Natural killer cell (primary cell): ENCODE data around the gene OTUD1. TPM values are rescaled to one million over a fixed set of nuclear protein-coding genes. Genes with fewer than 3 reads are reported as not detected.

Source experiments
- ATAC-seq, 3 donors: fragments of 150-1000 bp in 2 of 3; fragments of 200-7000 bp in 1 of 3; cut with Tn5 transposase; 1 replicate in 1 of 3; 2 replicates in 2 of 3; pipeline ENCODE4 v1.10.0; 2021; ENCODE audit warnings: mild to moderate bottlenecking in 2 of 3, moderate library complexity in 2 of 3
- DNase-seq, 2 donors: peaks; one replicate each; pipeline versions ENCODE4 v3.0.0 to v3.0.0-alpha.2; 2013 to 2021; ENCODE audit warnings: mixed read lengths in 1 of 2
- H3K27ac ChIP-seq: one replicate; pipeline ENCODE4 v1.5.1; 2013; ENCODE audit warnings: mild to moderate bottlenecking, low read length
- H3K27me3 ChIP-seq: one replicate; pipeline ENCODE4 v1.6.1; 2013; ENCODE audit warnings: low read length; ENCODE audit not compliant: control insufficient read depth, insufficient read depth
- H3K36me3 ChIP-seq: one replicate; pipeline ENCODE4 v1.6.1; 2013; ENCODE audit warnings: low read length; ENCODE audit not compliant: control insufficient read depth, insufficient read depth
- H3K4me1 ChIP-seq: one replicate; pipeline ENCODE4 v1.6.1; 2013; ENCODE audit warnings: low read length; ENCODE audit not compliant: control insufficient read depth, insufficient read depth
- H3K4me3 ChIP-seq: one replicate; pipeline ENCODE4 v1.5.1; 2013; ENCODE audit warnings: low read length
- H3K9me3 ChIP-seq: one replicate; pipeline ENCODE4 v1.6.1; 2013; ENCODE audit warnings: low read length; ENCODE audit not compliant: control insufficient read depth, insufficient read depth
- H3K27ac Mint-ChIP-seq, 2 donors: one replicate each; pipeline ENCODE4 v1.8.0; 2022; ENCODE audit warnings: mild to moderate bottlenecking in 2 of 2, mixed read lengths in 2 of 2, moderate library complexity in 1 of 2
- H3K27me3 Mint-ChIP-seq, 2 donors: one replicate each; pipeline ENCODE4 v1.8.0; 2022; ENCODE audit warnings: low read depth in 2 of 2, mixed read lengths in 2 of 2
- H3K36me3 Mint-ChIP-seq: one replicate; pipeline ENCODE4 v1.8.0; 2022; ENCODE audit warnings: mixed read lengths
- H3K4me1 Mint-ChIP-seq, 2 donors: one replicate each; pipeline ENCODE4 v1.8.0; 2022; ENCODE audit warnings: mixed read lengths in 2 of 2
- H3K4me3 Mint-ChIP-seq: one replicate; pipeline ENCODE4 v1.8.0; 2022; ENCODE audit warnings: mild to moderate bottlenecking, moderate library complexity, mixed read lengths
- H3K9me3 Mint-ChIP-seq, 2 donors: one replicate each; pipeline ENCODE4 v1.8.0; 2022; ENCODE audit warnings: mixed read lengths in 2 of 2
- WGBS: methylation state at CpG from one replicate; pipeline ENCODE4 v1.1.7; 2013; ENCODE audit warnings: missing lambda C conversion rate; ENCODE audit not compliant: insufficient coverage; 5-methylcytosine and 5-hydroxymethylcytosine counted together
- intact Hi-C: fragments of 100-400 bp; cut with micrococcal nuclease; formaldehyde crosslinking; loops from one replicate; pipeline ENCODE4 v1.14.2; 2022
- total RNA-seq, 4 donors: library from RNA; stranded (reverse); fragments of 120-200 nt in 1 of 4; gene quantifications; one replicate each; pipeline versions ENCODE4 v1.2.3 to v1.2.4, GENCODE V29; 2013 to 2022
- TF ChIP-seq, protein P1 (sequence below): fragments of 200-600 bp; IDR thresholded peaks from one replicate; pipeline ENCODE4 v1.8.0; 2022; ENCODE audit warnings: antibody characterized with exemption

OTUD1 gene
- total RNA-seq, 3 donors from 2014 or later (not counting 1 experiment from before 2014, with no cell fraction given): 24.8 to 49.3 (median 45.5) TPM

DNA sequence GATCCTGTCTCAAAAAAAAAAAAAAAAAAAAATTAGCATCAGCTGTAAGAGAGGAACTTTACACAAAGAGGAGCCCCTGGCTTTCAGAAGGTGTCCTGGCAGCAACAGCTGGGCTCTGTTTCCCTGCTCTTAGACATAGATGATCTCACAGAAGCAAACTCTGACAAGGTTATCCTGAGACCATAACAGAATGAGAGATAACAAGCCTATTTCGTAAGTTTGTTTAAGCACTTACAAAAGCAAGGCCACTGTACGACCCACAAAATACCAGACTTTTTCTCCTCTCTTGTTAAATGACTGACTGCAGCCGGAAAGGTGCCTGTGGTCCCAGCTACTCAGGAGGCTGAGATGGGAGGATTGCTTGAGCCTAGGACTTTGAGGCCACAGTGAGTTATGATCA lies 33.3 kb upstream of the OTUD1 start:
- H3K27me3 Mint-ChIP-seq: peaks cover 0 to 11% of the 10 kb centered on the region in 2 donors
- H3K9me3 ChIP-seq: no peaks in the 10 kb centered on the region
- ATAC-seq (no peak), DNase-seq (no peak)
- H3K4me3 Mint-ChIP-seq: no peak overlapping the region
- no peaks in the 10 kb centered on the region for H3K36me3 ChIP-seq
- no peak overlapping the region for H3K4me3 ChIP-seq
- H3K4me1 Mint-ChIP-seq: no peaks in the 10 kb centered on the region
- H3K9me3 Mint-ChIP-seq: no peaks in the 10 kb centered on the region
- no peaks in the 10 kb centered on the region for H3K4me1 ChIP-seq
- H3K27ac Mint-ChIP-seq: no peak overlapping the region
- 88% methylated on average over 3 of the region's 3 CpGs for WGBS
- no peaks in the 10 kb centered on the region for H3K27me3 ChIP-seq
- no peaks in the 10 kb centered on the region for H3K36me3 Mint-ChIP-seq
- intact Hi-C loops: no loop called here
- H3K27ac ChIP-seq: no peak overlapping the region
- TF ChIP-seq, protein P1, sequence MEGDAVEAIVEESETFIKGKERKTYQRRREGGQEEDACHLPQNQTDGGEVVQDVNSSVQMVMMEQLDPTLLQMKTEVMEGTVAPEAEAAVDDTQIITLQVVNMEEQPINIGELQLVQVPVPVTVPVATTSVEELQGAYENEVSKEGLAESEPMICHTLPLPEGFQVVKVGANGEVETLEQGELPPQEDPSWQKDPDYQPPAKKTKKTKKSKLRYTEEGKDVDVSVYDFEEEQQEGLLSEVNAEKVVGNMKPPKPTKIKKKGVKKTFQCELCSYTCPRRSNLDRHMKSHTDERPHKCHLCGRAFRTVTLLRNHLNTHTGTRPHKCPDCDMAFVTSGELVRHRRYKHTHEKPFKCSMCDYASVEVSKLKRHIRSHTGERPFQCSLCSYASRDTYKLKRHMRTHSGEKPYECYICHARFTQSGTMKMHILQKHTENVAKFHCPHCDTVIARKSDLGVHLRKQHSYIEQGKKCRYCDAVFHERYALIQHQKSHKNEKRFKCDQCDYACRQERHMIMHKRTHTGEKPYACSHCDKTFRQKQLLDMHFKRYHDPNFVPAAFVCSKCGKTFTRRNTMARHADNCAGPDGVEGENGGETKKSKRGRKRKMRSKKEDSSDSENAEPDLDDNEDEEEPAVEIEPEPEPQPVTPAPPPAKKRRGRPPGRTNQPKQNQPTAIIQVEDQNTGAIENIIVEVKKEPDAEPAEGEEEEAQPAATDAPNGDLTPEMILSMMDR: no peak

DNA sequence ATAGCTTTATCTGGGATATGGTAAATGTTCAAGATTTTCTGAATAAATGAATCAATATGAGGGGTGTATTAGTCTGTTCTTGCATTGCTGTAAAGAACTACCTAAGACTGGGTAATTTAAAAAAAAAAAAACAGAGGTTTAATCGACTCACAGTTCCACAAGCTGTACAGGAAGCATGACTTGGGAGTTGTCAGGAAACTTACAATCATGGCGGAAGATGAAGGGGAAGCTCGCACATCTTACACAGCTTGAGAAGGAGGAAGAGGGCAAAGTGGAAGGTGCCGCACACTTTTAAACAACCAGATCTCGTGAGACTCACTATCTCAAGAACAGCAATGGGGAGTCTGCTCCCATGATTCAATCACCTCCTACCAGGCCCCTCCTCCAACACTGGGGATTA lies 32.5 kb upstream of the OTUD1 start:
- H3K9me3 ChIP-seq: no peaks in the 10 kb centered on the region
- Mint-ChIP-seq H3K9me3 (no peaks in the 10 kb centered on the region), H3K4me1 (no peaks in the 10 kb centered on the region), H3K4me3 (no peak overlapping the region), H3K36me3 (no peaks in the 10 kb centered on the region), H3K27ac (no peak overlapping the region), H3K27me3 (peaks cover 0 to 7% of the 10 kb centered on the region in 2 donors)
- DNase-seq (no peak), ATAC-seq (no peak)
- no peak overlapping the region for H3K4me3 ChIP-seq
- no peaks in the 10 kb centered on the region for H3K27me3 ChIP-seq
- intact Hi-C loops: no loop called here
- WGBS: 60% methylated on average over 4 of the region's 5 CpGs
- no peak overlapping the region for H3K27ac ChIP-seq
- TF ChIP-seq, protein P1: no peak
- H3K36me3 ChIP-seq: no peaks in the 10 kb centered on the region
- no peaks in the 10 kb centered on the region for H3K4me1 ChIP-seq

DNA sequence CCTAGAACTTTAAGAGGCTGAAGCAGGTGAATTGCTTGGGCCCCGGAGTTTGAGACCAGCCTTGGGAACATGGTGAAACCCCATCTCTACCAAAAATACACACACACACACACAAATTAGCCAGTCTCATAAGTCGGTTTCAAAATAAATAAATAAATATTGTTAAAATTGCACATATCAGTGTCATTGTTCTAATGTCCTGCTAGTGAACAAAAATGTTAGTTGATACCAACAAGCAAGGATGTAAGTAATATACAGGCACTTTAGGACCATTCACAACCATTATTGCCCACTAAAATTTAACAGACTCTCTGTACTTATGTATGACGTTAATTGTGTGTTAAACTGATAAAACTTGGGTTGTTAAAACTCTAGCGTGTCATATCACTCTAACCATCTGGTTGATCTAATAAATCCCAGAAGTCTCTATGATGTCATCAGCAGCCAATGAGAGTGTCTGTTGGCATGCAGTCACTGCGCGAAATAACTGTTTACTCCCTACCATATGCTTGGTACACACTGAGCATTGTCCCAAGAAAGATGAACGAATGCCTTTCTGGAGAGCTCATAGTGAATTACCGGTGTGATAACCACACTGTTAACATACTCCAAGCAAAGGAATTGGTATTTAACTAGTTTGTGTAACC lies 30.4 kb upstream of the OTUD1 start:
- no peak overlapping the region for H3K27ac ChIP-seq
- H3K36me3 ChIP-seq: no peaks in the 10 kb centered on the region
- H3K27me3 Mint-ChIP-seq: peaks cover 5 to 7% of the 10 kb centered on the region in 2 donors
- DNase-seq (no peak), ATAC-seq (no peak)
- H3K9me3 Mint-ChIP-seq: no peaks in the 10 kb centered on the region
- no peaks in the 10 kb centered on the region for H3K4me1 ChIP-seq
- no peaks in the 10 kb centered on the region for H3K9me3 ChIP-seq
- H3K27ac Mint-ChIP-seq: no peak overlapping the region
- H3K27me3 ChIP-seq: no peaks in the 10 kb centered on the region
- H3K4me1 Mint-ChIP-seq: no peaks in the 10 kb centered on the region
- intact Hi-C loops: no loop called here
- TF ChIP-seq, protein P1: no peak
- no peaks in the 10 kb centered on the region for H3K36me3 Mint-ChIP-seq
- 87% methylated on average over 6 of the region's 8 CpGs for WGBS
- H3K4me3 ChIP-seq: no peak overlapping the region
- no peak overlapping the region for H3K4me3 Mint-ChIP-seq

DNA sequence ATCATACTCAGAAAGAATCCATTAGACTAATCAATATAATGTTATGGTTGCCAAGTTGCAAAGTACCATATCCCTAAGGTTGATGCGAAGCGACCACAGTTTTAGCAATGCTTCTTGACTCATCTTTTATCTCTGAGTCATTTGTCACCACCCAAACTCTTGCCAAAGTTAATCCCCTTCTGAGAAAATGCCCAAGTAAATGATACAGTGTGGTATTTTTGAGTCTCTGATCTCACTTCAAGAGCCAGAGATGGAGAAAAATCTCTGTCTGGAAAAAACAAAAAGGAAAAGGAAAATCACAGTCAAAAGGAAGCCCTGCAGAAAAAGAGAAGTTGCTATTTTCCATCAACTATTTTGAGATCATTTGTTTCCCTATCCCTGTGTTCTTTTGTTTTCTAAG lies 26.7 kb upstream of the OTUD1 start:
- ATAC-seq: no peak
- intact Hi-C loops: no loop called here
- Mint-ChIP-seq H3K36me3 (no peaks in the 10 kb centered on the region), H3K9me3 (no peaks in the 10 kb centered on the region), H3K27me3 (peaks cover 8% of the 10 kb centered on the region in 2 donors), H3K4me3 (no peak overlapping the region), H3K27ac (no peak overlapping the region), H3K4me1 (no peaks in the 10 kb centered on the region)
- no peaks in the 10 kb centered on the region for H3K4me1 ChIP-seq
- no peaks in the 10 kb centered on the region for H3K36me3 ChIP-seq
- 59% methylated on average over 2 of the region's 2 CpGs for WGBS
- H3K27ac ChIP-seq: no peak overlapping the region
- TF ChIP-seq, protein P1: no peak
- H3K4me3 ChIP-seq: no peak overlapping the region
- H3K27me3 ChIP-seq: no peaks in the 10 kb centered on the region
- H3K9me3 ChIP-seq: no peaks in the 10 kb centered on the region
- DNase-seq: no peak
